Mesendoderm (in vitro differentiated cells): ENCODE data around the gene MIA2.

Experiments used
- DNase-seq: peaks from one replicate; pipeline ENCODE4 v3.0.0; 2013
- H2AK5ac ChIP-seq: 2 replicates; pipeline ENCODE4 v1.6.1; 2013; ENCODE audit warnings: low read length, inconsistent platforms
- H2BK120ac ChIP-seq: 2 replicates; pipeline ENCODE4 v1.6.1; 2013; ENCODE audit warnings: low read depth, mild to moderate bottlenecking, low read length, moderate library complexity, mixed read lengths
- H2BK15ac ChIP-seq: replicated peaks from 2 replicates; pipeline ENCODE4 v1.6.1; 2013; ENCODE audit warnings: low read depth, mild to moderate bottlenecking, moderate library complexity
- H2BK5ac ChIP-seq: 2 replicates; pipeline ENCODE4 v1.6.1; 2013; ENCODE audit warnings: low read length, inconsistent platforms
- H3K18ac ChIP-seq: 2 replicates; pipeline ENCODE4 v1.6.1; 2013; ENCODE audit warnings: mild to moderate bottlenecking, low read length, mixed read lengths
- H3K23ac ChIP-seq: one replicate; pipeline ENCODE4 v1.6.1; 2013; ENCODE audit warnings: low read length
- H3K27ac ChIP-seq: 2 replicates; pipeline ENCODE4 v1.5.1; 2013; ENCODE audit warnings: low read depth, mild to moderate bottlenecking, inconsistent platforms, low read length, moderate library complexity
- H3K27me3 ChIP-seq: 2 replicates; pipeline ENCODE4 v1.6.1; 2013; ENCODE audit warnings: low read length, control low read depth, mild to moderate bottlenecking, inconsistent platforms; ENCODE audit not compliant: insufficient read depth, poor library complexity
- H3K36me3 ChIP-seq: 2 replicates; pipeline ENCODE4 v1.6.1; 2013; ENCODE audit warnings: low read length, inconsistent platforms; ENCODE audit not compliant: control insufficient read depth, insufficient read depth
- H3K4ac ChIP-seq: one replicate; pipeline ENCODE4 v1.6.1; 2013; ENCODE audit warnings: low read depth, mild to moderate bottlenecking, low read length, moderate library complexity
- H3K4me1 ChIP-seq: 2 replicates; pipeline ENCODE4 v1.6.1; 2013; ENCODE audit warnings: low read depth, low read length, inconsistent platforms; ENCODE audit not compliant: control insufficient read depth
- H3K4me2 ChIP-seq: 2 replicates; pipeline ENCODE4 v1.6.1; 2013; ENCODE audit warnings: low read length
- H3K4me3 ChIP-seq: 2 replicates; pipeline ENCODE4 v1.5.1; 2013; ENCODE audit warnings: mild to moderate bottlenecking, low read length
- H3K56ac ChIP-seq: one replicate; pipeline ENCODE4 v1.6.1; 2013; ENCODE audit warnings: low read length
- H3K79me1 ChIP-seq: 2 replicates; pipeline ENCODE4 v1.6.1; 2013; ENCODE audit warnings: low read length, inconsistent platforms
- H3K79me2 ChIP-seq: 2 replicates; pipeline ENCODE4 v1.6.1; 2013; ENCODE audit warnings: mild to moderate bottlenecking, low read length; ENCODE audit not compliant: control insufficient read depth, insufficient read depth
- H3K9ac ChIP-seq: 2 replicates; pipeline ENCODE4 v1.6.1; 2013; ENCODE audit warnings: low read length, inconsistent platforms
- H4K5ac ChIP-seq: one replicate; pipeline ENCODE4 v1.6.1; 2013; ENCODE audit warnings: low read length
- H4K8ac ChIP-seq: one replicate; pipeline ENCODE4 v1.6.1; 2013; ENCODE audit warnings: low read depth, mild to moderate bottlenecking, control low read depth, low read length, moderate library complexity
- WGBS: extraction: QIAGEN DNeasy Blood & Tissue Kit; methylation state at CpG from one replicate; pipeline ENCODE4 v1.1.7; 2013; ENCODE audit warnings: low lambda C conversion rate, missing lambda C conversion rate; ENCODE audit not compliant: insufficient coverage; ENCODE audit errors: extremely low coverage; 5-methylcytosine and 5-hydroxymethylcytosine counted together

Gene MIA2

GRCh38 chr14:39383741-39384140 lies 150.0 kb downstream of the MIA2 start:
- H3K4me3 ChIP-seq: no peak overlapping the region
- WGBS: no CpG with 5 or more reads among the region's 1 CpG
- H2BK5ac ChIP-seq: no peak overlapping the region
- H3K4me1 ChIP-seq: no peaks in the 10 kb centered on the region
- H2AK5ac ChIP-seq: no peak overlapping the region
- no peaks in the 10 kb centered on the region for H3K27me3 ChIP-seq
- DNase-seq: no peak
- H4K8ac ChIP-seq: no peak overlapping the region
- no peaks in the 10 kb centered on the region for H3K79me2 ChIP-seq
- no peak overlapping the region for H3K4ac ChIP-seq
- no peak overlapping the region for H3K18ac ChIP-seq
- no peak overlapping the region for H3K4me2 ChIP-seq
- no peaks in the 10 kb centered on the region for H3K79me1 ChIP-seq
- no peak overlapping the region for H3K56ac ChIP-seq
- H3K9ac ChIP-seq: no peak overlapping the region
- no peak overlapping the region for H3K23ac ChIP-seq
- no peaks in the 10 kb centered on the region for H3K36me3 ChIP-seq
- no peak overlapping the region for H2BK120ac ChIP-seq
- no peak overlapping the region for H4K5ac ChIP-seq
- no peak overlapping the region for H3K27ac ChIP-seq
- H2BK15ac ChIP-seq: no peak overlapping the region

- Histone ChIP-seq H3K79me2 (no peaks in the 10 kb centered on the region), H2BK120ac (no peak overlapping the region), H3K9ac (no peak overlapping the region), H3K4me2 (no peak overlapping the region), H3K4me1 (no peaks in the 10 kb centered on the region), H3K23ac (no peak overlapping the region), H4K8ac (no peak overlapping the region), H3K79me1 (no peaks in the 10 kb centered on the region), H3K18ac (no peak overlapping the region), H2AK5ac (no peak overlapping the region), H3K36me3 (no peaks in the 10 kb centered on the region), H3K27me3 (no peaks in the 10 kb centered on the region), H3K4ac (no peak overlapping the region), H3K56ac (no peak overlapping the region), H3K27ac (no peak overlapping the region), H2BK15ac (no peak overlapping the region), H4K5ac (no peak overlapping the region), H2BK5ac (no peak overlapping the region), H3K4me3 (no peak overlapping the region)
- DNase-seq: no peak
- WGBS: no CpG with 5 or more reads among the region's 4 CpGs
Observed at GRCh38 chr14:39384177-39384576, 150.5 kb downstream of the MIA2 start.

- H3K79me1 ChIP-seq: no peaks in the 10 kb centered on the region
- no peak overlapping the region for H3K4ac ChIP-seq
- H3K4me3 ChIP-seq: no peak overlapping the region
- H3K23ac ChIP-seq: no peak overlapping the region
- no peak overlapping the region for H3K4me2 ChIP-seq
- H2AK5ac ChIP-seq: no peak overlapping the region
- H3K4me1 ChIP-seq: no peaks in the 10 kb centered on the region
- no peak overlapping the region for H3K56ac ChIP-seq
- H4K5ac ChIP-seq: no peak overlapping the region
- no peak overlapping the region for H4K8ac ChIP-seq
- no peak overlapping the region for H2BK15ac ChIP-seq
- H3K79me2 ChIP-seq: no peaks in the 10 kb centered on the region
- no peak overlapping the region for H3K18ac ChIP-seq
- H2BK120ac ChIP-seq: no peak overlapping the region
- H3K9ac ChIP-seq: no peak overlapping the region
- DNase-seq: no peak
- no CpG with 5 or more reads among the region's 1 CpG for WGBS
- H3K36me3 ChIP-seq: no peaks in the 10 kb centered on the region
- H2BK5ac ChIP-seq: no peak overlapping the region
- no peaks in the 10 kb centered on the region for H3K27me3 ChIP-seq
- H3K27ac ChIP-seq: no peak overlapping the region
Observed at GRCh38 chr14:39393289-39393688, 159.6 kb downstream of the MIA2 start.

- H4K8ac ChIP-seq: no peak overlapping the region
- no peak overlapping the region for H3K23ac ChIP-seq
- no peak overlapping the region for H2AK5ac ChIP-seq
- no peak overlapping the region for H3K4me3 ChIP-seq
- H3K9ac ChIP-seq: no peak overlapping the region
- H3K4ac ChIP-seq: no peak overlapping the region
- WGBS: no CpG with 5 or more reads among the region's 4 CpGs
- no peak overlapping the region for H2BK5ac ChIP-seq
- H4K5ac ChIP-seq: no peak overlapping the region
- H3K4me2 ChIP-seq: no peak overlapping the region
- no peaks in the 10 kb centered on the region for H3K27me3 ChIP-seq
- DNase-seq: no peak
- no peaks in the 10 kb centered on the region for H3K79me2 ChIP-seq
- H3K56ac ChIP-seq: no peak overlapping the region
- H2BK120ac ChIP-seq: no peak overlapping the region
- no peaks in the 10 kb centered on the region for H3K79me1 ChIP-seq
- H3K27ac ChIP-seq: no peak overlapping the region
- no peak overlapping the region for H3K18ac ChIP-seq
- no peak overlapping the region for H2BK15ac ChIP-seq
- H3K36me3 ChIP-seq: no peaks in the 10 kb centered on the region
- no peaks in the 10 kb centered on the region for H3K4me1 ChIP-seq
Observed at GRCh38 chr14:39395555-39396254, 162.0 kb downstream of the MIA2 start.

GRCh38 chr14:39396448-39396847 lies 162.7 kb downstream of the MIA2 start:
- Histone ChIP-seq H3K18ac (no peak overlapping the region), H3K27me3 (no peaks in the 10 kb centered on the region), H2AK5ac (no peak overlapping the region), H3K27ac (no peak overlapping the region), H3K79me2 (no peaks in the 10 kb centered on the region), H2BK5ac (no peak overlapping the region), H2BK120ac (no peak overlapping the region), H3K36me3 (no peaks in the 10 kb centered on the region), H4K5ac (no peak overlapping the region), H3K4ac (no peak overlapping the region), H3K79me1 (no peaks in the 10 kb centered on the region), H4K8ac (no peak overlapping the region), H3K4me3 (no peak overlapping the region), H3K4me1 (no peaks in the 10 kb centered on the region), H3K56ac (no peak overlapping the region), H3K23ac (no peak overlapping the region), H3K4me2 (no peak overlapping the region), H2BK15ac (no peak overlapping the region), H3K9ac (no peak overlapping the region)
- DNase-seq: no peak

- no CpG with 5 or more reads among the region's 6 CpGs for WGBS
Observed at GRCh38 chr14:39398382-39398781, 164.7 kb downstream of the MIA2 start.

More at GRCh38 chr14:39398382-39398781, 164.7 kb downstream of the MIA2 start:
- Histone ChIP-seq H2AK5ac (no peak overlapping the region), H3K27me3 (no peaks in the 10 kb centered on the region), H4K8ac (no peak overlapping the region), H2BK15ac (no peak overlapping the region), H3K18ac (no peak overlapping the region), H3K4me2 (no peak overlapping the region), H3K4me3 (no peak overlapping the region), H3K23ac (no peak overlapping the region), H2BK120ac (no peak overlapping the region), H3K9ac (no peak overlapping the region), H2BK5ac (no peak overlapping the region), H3K79me1 (no peaks in the 10 kb centered on the region), H3K36me3 (no peaks in the 10 kb centered on the region), H4K5ac (no peak overlapping the region), H3K4me1 (no peaks in the 10 kb centered on the region), H3K56ac (no peak overlapping the region), H3K4ac (no peak overlapping the region), H3K79me2 (no peaks in the 10 kb centered on the region), H3K27ac (no peak overlapping the region)
- DNase-seq: no peak
